H1 (cell line): ENCODE measurements around the gene SLC44A5. TPM values are rescaled to one million over a fixed set of nuclear protein-coding genes. Genes with fewer than 3 reads are reported as not detected.

Source experiments
- CTCF ChIA-PET: fragments of 300-600 bp; sonication (Branson Sonifier 250); formaldehyde crosslinking; loops from one replicate; lab custom pipeline; 2021; ENCODE audit not compliant: partially characterized antibody; lab: Charles Lee
- POLR2A ChIA-PET: fragments of 300-600 bp; sonication (Branson Sonifier 250); formaldehyde crosslinking; loops from one replicate; lab custom pipeline; 2021; ENCODE audit warnings: inconsistent platforms; ENCODE audit not compliant: partially characterized antibody; lab: Charles Lee
- DNase-seq, 2 experiments: peaks; one replicate each; pipeline versions ENCODE4 v3.0.0 to v3.0.0-alpha.2; 2010 to 2022; ENCODE audit warnings: low spot score in 2 of 2, low read depth in 1 of 2, mixed read lengths in 1 of 2
- FAIRE-seq: peaks from 2 replicates; lab custom pipeline; 2011; peaks lifted over from hg19 to GRCh38; lab: Jason Lieb, UNC
- H2AFZ ChIP-seq: 2 replicates; pipeline ENCODE4 v1.8.1; 2012; ENCODE audit warnings: low read length, inconsistent platforms
- H2AK5ac ChIP-seq: 2 replicates; pipeline ENCODE4 v1.6.1; 2013; ENCODE audit warnings: low read depth, low read length
- H2BK120ac ChIP-seq: replicated peaks from 2 replicates; pipeline ENCODE3; 2013; ENCODE audit warnings: low read depth, low read length, inconsistent platforms
- H2BK12ac ChIP-seq: 2 replicates; pipeline ENCODE4 v1.6.1; 2013; ENCODE audit warnings: low read depth, low read length
- H2BK15ac ChIP-seq: 2 replicates; pipeline ENCODE4 v1.6.1; 2013; ENCODE audit warnings: low read length
- H2BK20ac ChIP-seq: 2 replicates; pipeline ENCODE4 v1.6.1; 2013; ENCODE audit warnings: low read length
- H2BK5ac ChIP-seq: 2 replicates; pipeline ENCODE4 v1.6.1; 2013; ENCODE audit warnings: low read depth, low read length
- H3K14ac ChIP-seq: 2 replicates; pipeline ENCODE4 v1.6.1; 2013; ENCODE audit warnings: inconsistent platforms; ENCODE audit not compliant: insufficient read length
- H3K18ac ChIP-seq: 2 replicates; pipeline ENCODE4 v1.6.1; 2013; ENCODE audit warnings: low read length; ENCODE audit errors: extremely low read depth
- H3K23ac ChIP-seq: 2 replicates; pipeline ENCODE4 v1.6.1; 2013; ENCODE audit warnings: inconsistent platforms; ENCODE audit not compliant: insufficient read length
- H3K23me2 ChIP-seq: 2 replicates; pipeline ENCODE4 v1.6.1; 2013; ENCODE audit warnings: low read depth, low read length
- H3K27ac ChIP-seq: 2 replicates; pipeline ENCODE4 v1.6.1; 2011; ENCODE audit warnings: low read depth, low read length, inconsistent platforms
- H3K27me3 ChIP-seq, 4 experiments: replicated peaks in 1 of 4; 1 replicate in 1 of 4; 2 replicates in 3 of 4; pipeline versions ENCODE4 v1.6.1 to v1.8.1; 2011 to 2013; ENCODE audit warnings: low read length in 3 of 4, mild to moderate bottlenecking in 3 of 4, inconsistent platforms in 2 of 4, mixed read lengths in 2 of 4, moderate library complexity in 1 of 4; ENCODE audit not compliant: control insufficient read depth in 3 of 4, insufficient read depth in 3 of 4; ENCODE audit errors: extremely low read depth in 1 of 4
- H3K36me3 ChIP-seq, 4 experiments: 2 replicates each; pipeline versions ENCODE4 v1.6.1 to v1.8.1; 2011 to 2013; ENCODE audit warnings: mild to moderate bottlenecking in 4 of 4, low read length in 3 of 4, moderate library complexity in 2 of 4, control low read depth in 1 of 4, inconsistent platforms in 1 of 4; ENCODE audit not compliant: insufficient read depth in 4 of 4, control insufficient read depth in 2 of 4
- H3K4ac ChIP-seq: replicated peaks from 2 replicates; pipeline ENCODE3; 2013; ENCODE audit warnings: low read length, low read depth, mixed read lengths, inconsistent platforms; ENCODE audit not compliant: insufficient read length
- H3K4me1 ChIP-seq, 4 experiments: replicated peaks in 1 of 4; 1 replicate in 1 of 4; 2 replicates in 3 of 4; pipeline versions ENCODE4 v1.6.1 to v1.8.1; 2011 to 2013; ENCODE audit warnings: low read length in 3 of 4, inconsistent platforms in 2 of 4, mixed read lengths in 1 of 4; ENCODE audit not compliant: insufficient read depth in 4 of 4, control insufficient read depth in 3 of 4
- H3K4me2 ChIP-seq, 2 experiments: 2 replicates each; pipeline versions ENCODE4 v1.6.1 to v1.8.1; 2011 to 2013; ENCODE audit warnings: low read depth in 2 of 2, low read length in 2 of 2, control low read depth in 1 of 2, inconsistent platforms in 1 of 2, mild to moderate bottlenecking in 1 of 2; ENCODE audit not compliant: insufficient read depth in 1 of 2
- H3K4me3 ChIP-seq, 4 experiments: fragments of 200-600, 300-600 bp in 1 of 4; sonication (generic), shearing (Covaris generic), sonication (Bioruptor Twin) in 1 of 4; 2 replicates each; pipeline versions ENCODE4 v1.5.1 to v1.8.1; 2011 to 2016; ENCODE audit warnings: low read length in 4 of 4, low read depth in 3 of 4, control low read depth in 2 of 4, inconsistent platforms in 2 of 4, mild to moderate bottlenecking in 2 of 4, mixed read lengths in 1 of 4, moderate library complexity in 1 of 4; ENCODE audit not compliant: insufficient read depth in 2 of 4; ENCODE audit errors: extremely low read depth in 1 of 4
- H3K56ac ChIP-seq: replicated peaks from 2 replicates; pipeline ENCODE3; 2013; ENCODE audit warnings: low read depth, mild to moderate bottlenecking, mixed read lengths, low read length, inconsistent platforms; ENCODE audit not compliant: insufficient read length
- H3K79me1 ChIP-seq: 2 replicates; pipeline ENCODE4 v1.6.1; 2013; ENCODE audit warnings: low read depth, low read length, control low read depth
- H3K79me2 ChIP-seq, 2 experiments: 2 replicates each; pipeline versions ENCODE4 v1.6.1 to v1.8.1; 2012 to 2013; ENCODE audit warnings: low read length in 2 of 2, mild to moderate bottlenecking in 2 of 2, inconsistent platforms in 1 of 2; ENCODE audit not compliant: insufficient read depth in 2 of 2, control insufficient read depth in 1 of 2
- H3K9ac ChIP-seq, 4 experiments: replicated peaks in 1 of 4; 1 replicate in 1 of 4; 2 replicates in 3 of 4; pipeline versions ENCODE4 v1.6.1 to v1.8.1; 2011 to 2013; ENCODE audit warnings: low read depth in 3 of 4, low read length in 3 of 4, control low read depth in 2 of 4, mild to moderate bottlenecking in 2 of 4, moderate library complexity in 2 of 4, inconsistent platforms in 1 of 4; ENCODE audit errors: extremely low read depth in 1 of 4
- H3K9me3 ChIP-seq, 2 experiments: 2 replicates each; pipeline versions ENCODE4 v1.6.1 to v1.8.1; 2012 to 2013; ENCODE audit warnings: mild to moderate bottlenecking in 2 of 2, moderate library complexity in 2 of 2, control low read depth in 1 of 2, inconsistent platforms in 1 of 2, low read depth in 1 of 2, low read length in 1 of 2, mixed read lengths in 1 of 2; ENCODE audit not compliant: insufficient read depth in 2 of 2
- H4K20me1 ChIP-seq, 2 experiments: replicated peaks in 1 of 2; 2 replicates each; pipeline versions ENCODE3 to v1.8.1; 2011 to 2013; ENCODE audit warnings: inconsistent platforms in 2 of 2, low read length in 2 of 2, mild to moderate bottlenecking in 1 of 2; ENCODE audit not compliant: insufficient read depth in 2 of 2, control insufficient read depth in 1 of 2
- H4K5ac ChIP-seq: 2 replicates; pipeline ENCODE4 v1.6.1; 2013; ENCODE audit warnings: low read length, low read depth, mixed read lengths, inconsistent platforms; ENCODE audit not compliant: insufficient read length
- H4K8ac ChIP-seq: 2 replicates; pipeline ENCODE4 v1.8.0; 2013; ENCODE audit warnings: mild to moderate bottlenecking, moderate library complexity, low read length, inconsistent platforms; ENCODE audit not compliant: insufficient read depth; ENCODE audit errors: extremely low read depth
- H4K91ac ChIP-seq: replicated peaks from 2 replicates; pipeline ENCODE3; 2013; ENCODE audit warnings: low read length, mixed read lengths, inconsistent platforms; ENCODE audit not compliant: insufficient read length
- BCL11A ChIP-seq, 2 experiments: IDR thresholded peaks; one replicate each; pipeline ENCODE4 v1.6.1; 2011; ENCODE audit warnings: low read depth in 2 of 2, low read length in 2 of 2, mild to moderate bottlenecking in 2 of 2
- CBX8 ChIP-seq: fragments of 300-800, 300-1000 bp; sonication (generic); IDR thresholded peaks from 2 replicates; pipeline ENCODE4 v1.7.1; 2016; ENCODE audit warnings: low read depth, low read length, borderline replicate concordance
- CREB1 ChIP-seq: IDR thresholded peaks from 2 replicates; pipeline ENCODE4 v1.6.1; 2012; ENCODE audit warnings: inconsistent platforms
- MAFK ChIP-seq: IDR thresholded peaks from 2 replicates; pipeline ENCODE4 v1.6.1; 2012; ENCODE audit warnings: low read depth, mild to moderate bottlenecking, improper control_type of control experiment, low read length
- SIX5 ChIP-seq: IDR thresholded peaks from 2 replicates; pipeline ENCODE4 v1.6.1; 2011; ENCODE audit warnings: mild to moderate bottlenecking, low read depth, low read length
- SP2 ChIP-seq: IDR thresholded peaks from 2 replicates; pipeline ENCODE4 v1.6.1; 2012; ENCODE audit warnings: mild to moderate bottlenecking, low read length, inconsistent platforms
- SP4 ChIP-seq: IDR thresholded peaks from 2 replicates; pipeline ENCODE4 v1.6.1; 2012; ENCODE audit warnings: low read length, inconsistent platforms
- YY1 ChIP-seq: IDR thresholded peaks from 2 replicates; pipeline ENCODE4 v1.6.1; 2011; ENCODE audit warnings: low read depth, mild to moderate bottlenecking, low read length
- WGBS, 2 experiments: shearing (Covaris generic) in 1 of 2; methylation state at CpG; one replicate each; pipeline versions ENCODE4 v1.1.6 to v1.1.7; 2013 to 2015; ENCODE audit warnings: low lambda C conversion rate in 2 of 2, mixed read lengths in 2 of 2, inconsistent platforms in 1 of 2, low coverage in 1 of 2, missing lambda C conversion rate in 1 of 2; ENCODE audit not compliant: insufficient replicate concordance in 2 of 2, insufficient coverage in 1 of 2, insufficient read length in 1 of 2; ENCODE audit errors: extremely low coverage in 1 of 2, missing lambda C conversion rate in 1 of 2; 5-methylcytosine and 5-hydroxymethylcytosine counted together
- polyA plus RNA-seq, 7 experiments: library from polyadenylated mRNA; depleted of rRNA in 3 of 7; stranded (reverse) in 5 of 7; unstranded in 2 of 7; fragments of >200 nt in 5 of 7; fragments of 200-250 nt in 2 of 7; gene quantifications; 1 replicate in 5 of 7; 2 replicates in 1 of 7; 4 replicates in 1 of 7; pipeline versions ENCODE4 v1.2.1 to v1.2.3, GENCODE V29; 2011 to 2013; ENCODE audit warnings: missing spikeins in 2 of 7, mixed read lengths in 2 of 7
- total RNA-seq: library from RNA; stranded (reverse); fragmentation: NEBNext Ultra II Directional; extraction: Animal tissue kit (Norgen Biotek cat#: 25700); gene quantifications from 2 replicates; pipeline ENCODE4 v1.2.1, GENCODE V29; 2021
- TF ChIP-seq, protein P1 (sequence below): IDR thresholded peaks from 2 replicates; pipeline ENCODE4 v1.6.1; 2011; ENCODE audit warnings: low read length, improper control_type of control experiment

Gene SLC44A5
- total and polyA plus RNA-seq, 2 of the 8 experiments (the other 6 are each of a cell fraction or from before 2014, with no cell fraction given), result 1.8 to 3.3 TPM

DNA sequence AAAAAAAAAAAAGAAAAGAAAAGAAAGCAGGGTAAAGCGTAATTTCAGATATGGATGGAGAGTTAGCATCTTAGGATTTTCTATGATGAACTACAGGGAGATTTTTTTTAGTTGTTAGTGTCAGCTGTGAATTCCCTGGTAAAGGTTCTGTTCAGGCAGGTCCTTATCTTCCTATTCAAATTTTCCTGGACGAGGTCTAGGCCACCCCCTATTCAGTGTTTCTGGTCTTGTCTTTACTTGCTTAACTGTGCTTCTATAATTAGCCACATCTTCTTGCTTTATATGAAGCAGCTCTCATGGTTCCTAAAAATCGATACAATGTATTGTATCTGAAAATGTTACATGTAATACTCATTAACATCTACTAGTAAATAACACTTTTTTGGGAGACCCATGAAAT is 318.9 kb downstream of the SLC44A5 start:
- FAIRE-seq, result no peak
- no peaks in the 10 kb centered on the region for H3K27me3 ChIP-seq
- H2AK5ac ChIP-seq, result no peak overlapping the region
- H3K79me2 ChIP-seq, result no peaks in the 10 kb centered on the region
- POLR2A ChIA-PET, result no interaction called here
- no peaks in the 10 kb centered on the region for H3K4me1 ChIP-seq
- no peak overlapping the region for H3K56ac ChIP-seq
- no peak overlapping the region for H4K91ac ChIP-seq
- H3K36me3 ChIP-seq, result no peaks in the 10 kb centered on the region
- no peak overlapping the region for H3K4ac ChIP-seq
- H4K20me1 ChIP-seq, result no peaks in the 10 kb centered on the region
- no peak overlapping the region for H2BK12ac ChIP-seq
- no peak overlapping the region for H4K5ac ChIP-seq
- no peak overlapping the region for H3K23ac ChIP-seq
- H3K79me1 ChIP-seq, result no peaks in the 10 kb centered on the region
- H2AFZ ChIP-seq, result no peak overlapping the region
- H2BK5ac ChIP-seq, result no peak overlapping the region
- CTCF ChIA-PET, result interaction anchor here (1.3 kb wide), 1 partner anchor 10 kb away, joined by 3 read pairs; no protein-coding TSS in a partner anchor
- no peak overlapping the region for H3K9ac ChIP-seq
- H2BK120ac ChIP-seq, result no peak overlapping the region
- no peak overlapping the region for H3K4me2 ChIP-seq
- H4K8ac ChIP-seq, result no peak overlapping the region
- 80% methylated on average over 2 of the region's 3 CpGs; no CpG with 5 or more reads in 1 of the 2 experiments for WGBS, 2 experiments
- DNase-seq, result no peak
- H3K23me2 ChIP-seq, result no peaks in the 10 kb centered on the region
- no peak overlapping the region for H2BK15ac ChIP-seq
- no peak overlapping the region for H3K4me3 ChIP-seq
- H3K18ac ChIP-seq, result no peak overlapping the region
- H2BK20ac ChIP-seq, result no peak overlapping the region
- H3K9me3 ChIP-seq, result no peaks in the 10 kb centered on the region
- H3K14ac ChIP-seq, result no peak overlapping the region
- no peak for TF ChIP-seq SP4
- TF ChIP-seq, protein P1, sequence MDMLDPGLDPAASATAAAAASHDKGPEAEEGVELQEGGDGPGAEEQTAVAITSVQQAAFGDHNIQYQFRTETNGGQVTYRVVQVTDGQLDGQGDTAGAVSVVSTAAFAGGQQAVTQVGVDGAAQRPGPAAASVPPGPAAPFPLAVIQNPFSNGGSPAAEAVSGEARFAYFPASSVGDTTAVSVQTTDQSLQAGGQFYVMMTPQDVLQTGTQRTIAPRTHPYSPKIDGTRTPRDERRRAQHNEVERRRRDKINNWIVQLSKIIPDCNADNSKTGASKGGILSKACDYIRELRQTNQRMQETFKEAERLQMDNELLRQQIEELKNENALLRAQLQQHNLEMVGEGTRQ, result no peak
- no peak for TF ChIP-seq CREB1
- no peak for TF ChIP-seq MAFK
- no peak for TF ChIP-seq CBX8
- TF ChIP-seq BCL11A (IDR thresholded peaks at IDR 0.05; ENCODE audit: low read depth in 2 of 2, low read length in 2 of 2), result no peak
- TF ChIP-seq SIX5, result no peak
- no peak for TF ChIP-seq YY1
- TF ChIP-seq SP2, result no peak
- no peak overlapping the region for H3K27ac ChIP-seq
